ENCODE data around the gene PDE11A. TPM values are rescaled to one million over a fixed set of nuclear protein-coding genes. Genes with fewer than 3 reads are reported as not detected.

The PDE11A gene
- total RNA-seq, 6 experiments from 2014 or later: 1.2 to 3.1 (median 1.4) TPM

DNA sequence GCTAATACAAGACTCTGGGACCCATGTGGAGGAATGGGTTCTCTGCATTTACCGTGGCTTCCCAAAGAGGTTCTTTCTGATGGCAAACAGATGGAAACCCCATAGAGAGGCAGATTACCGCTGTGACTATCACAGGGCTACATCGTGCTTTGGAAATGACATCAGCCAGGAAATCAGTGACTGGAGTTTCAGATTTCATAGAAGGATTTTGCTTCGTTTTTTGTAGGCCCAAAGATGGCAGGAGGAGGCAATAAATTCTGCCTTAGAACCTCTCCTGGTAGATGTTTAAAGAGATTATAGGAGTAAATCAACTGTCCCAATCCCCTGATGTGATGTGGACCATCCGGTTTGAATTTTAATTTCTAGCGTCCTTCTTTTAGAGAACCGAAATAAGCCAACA, 465.9 kb downstream of the PDE11A start:
- TF ChIP-seq, protein P1, sequence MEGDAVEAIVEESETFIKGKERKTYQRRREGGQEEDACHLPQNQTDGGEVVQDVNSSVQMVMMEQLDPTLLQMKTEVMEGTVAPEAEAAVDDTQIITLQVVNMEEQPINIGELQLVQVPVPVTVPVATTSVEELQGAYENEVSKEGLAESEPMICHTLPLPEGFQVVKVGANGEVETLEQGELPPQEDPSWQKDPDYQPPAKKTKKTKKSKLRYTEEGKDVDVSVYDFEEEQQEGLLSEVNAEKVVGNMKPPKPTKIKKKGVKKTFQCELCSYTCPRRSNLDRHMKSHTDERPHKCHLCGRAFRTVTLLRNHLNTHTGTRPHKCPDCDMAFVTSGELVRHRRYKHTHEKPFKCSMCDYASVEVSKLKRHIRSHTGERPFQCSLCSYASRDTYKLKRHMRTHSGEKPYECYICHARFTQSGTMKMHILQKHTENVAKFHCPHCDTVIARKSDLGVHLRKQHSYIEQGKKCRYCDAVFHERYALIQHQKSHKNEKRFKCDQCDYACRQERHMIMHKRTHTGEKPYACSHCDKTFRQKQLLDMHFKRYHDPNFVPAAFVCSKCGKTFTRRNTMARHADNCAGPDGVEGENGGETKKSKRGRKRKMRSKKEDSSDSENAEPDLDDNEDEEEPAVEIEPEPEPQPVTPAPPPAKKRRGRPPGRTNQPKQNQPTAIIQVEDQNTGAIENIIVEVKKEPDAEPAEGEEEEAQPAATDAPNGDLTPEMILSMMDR (IDR thresholded peaks at IDR 0.05): no peak
- Mint-ChIP-seq H3K27me3 (ENCODE audit: insufficient read depth) (no peaks in the 10 kb centered on the region; the same call in 1 of the 2 replicates), H3K9me3 (peaks cover 19% of the 10 kb centered on the region), H3K36me3 (ENCODE audit: low read depth) (peaks cover 5% of the 10 kb centered on the region), H3K27ac (peak overlapping the region; percentile 80), H3K4me1 (ENCODE audit: low read depth) (peaks cover 36% of the 10 kb centered on the region), H3K4me3 (peak overlapping the region; percentile 78)
- peak; percentile 19 for DNase-seq

DNA sequence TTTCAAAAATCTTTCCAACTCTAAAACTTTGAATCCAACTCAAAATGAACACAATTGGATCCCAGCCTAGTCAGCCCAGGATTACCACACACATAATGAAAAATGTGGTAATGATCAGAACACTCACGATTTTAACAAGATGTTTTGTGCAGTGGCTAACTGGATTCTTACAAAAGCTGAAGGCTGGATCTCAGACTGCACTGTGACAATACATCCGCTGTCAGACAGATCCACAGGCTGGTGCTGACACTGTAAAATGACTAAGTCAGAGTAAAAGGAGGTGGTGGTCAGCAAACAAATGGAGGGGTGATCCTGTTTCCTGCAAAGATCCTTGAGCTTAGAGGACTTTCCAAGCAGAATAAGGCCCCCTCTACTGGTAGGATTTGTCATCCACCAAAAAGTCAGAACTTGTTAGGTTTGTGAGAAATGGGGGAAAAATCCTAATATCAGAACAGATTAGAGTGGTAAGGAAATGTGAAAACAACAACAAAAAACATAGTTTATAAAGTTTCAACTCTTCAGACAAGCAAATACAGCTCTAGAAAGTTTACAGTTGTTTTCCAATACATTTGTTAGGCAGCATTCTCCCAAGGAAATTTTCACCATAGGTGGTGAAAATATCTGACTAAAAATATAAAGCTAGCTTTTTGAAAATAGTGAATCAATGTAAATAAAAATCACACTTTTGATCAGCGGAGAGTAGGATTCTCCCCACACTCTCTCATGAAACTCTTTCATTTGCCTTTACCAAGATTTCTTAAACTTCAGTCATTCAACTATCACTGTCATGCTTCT, 468.1 kb downstream of the PDE11A start:
- H3K4me3 Mint-ChIP-seq: peak overlapping the region; percentile 72
- peaks cover 6% of the 10 kb centered on the region for H3K27me3 Mint-ChIP-seq (ENCODE audit: insufficient read depth)
- H3K27ac Mint-ChIP-seq: no peak overlapping the region; the same call in 1 of the 2 replicates
- DNase-seq: peak; percentile 55
- H3K4me1 Mint-ChIP-seq (ENCODE audit: low read depth): peaks cover 36% of the 10 kb centered on the region
- TF ChIP-seq, protein P1 (IDR thresholded peaks at IDR 0.05): peak; percentile 87
- peaks cover 5% of the 10 kb centered on the region for H3K36me3 Mint-ChIP-seq (ENCODE audit: low read depth)
- peaks cover 18% of the 10 kb centered on the region for H3K9me3 Mint-ChIP-seq

DNA sequence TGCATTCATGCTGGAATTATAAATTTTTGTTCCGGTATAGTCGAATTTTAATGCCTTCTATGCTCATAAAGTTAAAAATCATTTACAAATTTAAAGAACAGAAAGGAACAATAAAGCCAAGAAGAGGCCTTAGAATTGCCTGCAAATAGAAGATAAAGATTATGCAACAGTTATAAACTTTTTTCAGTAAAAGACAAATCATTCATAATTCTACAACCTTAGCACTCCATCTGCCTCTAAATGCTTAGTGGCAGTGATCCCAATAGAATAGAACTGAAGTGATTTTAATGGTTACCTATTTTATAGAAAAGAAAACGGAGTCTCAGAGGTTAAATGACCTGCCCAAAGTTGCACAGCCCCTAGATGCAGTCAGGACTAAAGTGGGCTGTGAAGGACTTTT, 468.8 kb downstream of the PDE11A start:
- Mint-ChIP-seq H3K36me3 (ENCODE audit: low read depth) (peaks cover 5% of the 10 kb centered on the region; the same call in 1 of the 2 replicates), H3K9me3 (peaks cover 12% of the 10 kb centered on the region), H3K4me3 (peak overlapping the region; percentile 7; the same call in 1 of the 2 replicates), H3K27me3 (ENCODE audit: insufficient read depth) (peaks cover 11% of the 10 kb centered on the region), H3K27ac (no peak overlapping the region), H3K4me1 (ENCODE audit: low read depth) (peaks cover 36% of the 10 kb centered on the region)
- DNase-seq: no peak
- TF ChIP-seq, protein P1 (IDR thresholded peaks at IDR 0.05): no peak

DNA sequence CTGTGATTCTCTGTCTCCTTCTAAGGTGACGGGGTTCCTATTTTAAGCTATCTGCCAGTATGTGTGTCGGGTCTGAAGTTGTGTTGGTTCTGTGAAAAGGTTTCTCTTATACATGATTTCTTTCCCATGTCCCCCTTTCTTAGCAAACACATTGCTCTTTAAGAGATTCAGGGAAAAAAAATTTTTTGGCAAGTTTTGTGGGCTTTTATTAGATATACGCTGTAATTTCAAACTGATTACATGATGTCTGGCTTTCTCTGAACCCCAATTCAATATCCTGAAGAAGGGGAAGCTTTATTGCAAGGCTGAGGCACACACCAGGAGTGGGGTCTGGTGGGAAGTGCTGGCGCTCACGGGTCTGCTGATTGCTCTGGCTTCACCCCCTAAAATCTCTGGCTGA, 469.4 kb downstream of the PDE11A start:
- peaks cover 40% of the 10 kb centered on the region for H3K4me1 Mint-ChIP-seq (ENCODE audit: low read depth)

DNA sequence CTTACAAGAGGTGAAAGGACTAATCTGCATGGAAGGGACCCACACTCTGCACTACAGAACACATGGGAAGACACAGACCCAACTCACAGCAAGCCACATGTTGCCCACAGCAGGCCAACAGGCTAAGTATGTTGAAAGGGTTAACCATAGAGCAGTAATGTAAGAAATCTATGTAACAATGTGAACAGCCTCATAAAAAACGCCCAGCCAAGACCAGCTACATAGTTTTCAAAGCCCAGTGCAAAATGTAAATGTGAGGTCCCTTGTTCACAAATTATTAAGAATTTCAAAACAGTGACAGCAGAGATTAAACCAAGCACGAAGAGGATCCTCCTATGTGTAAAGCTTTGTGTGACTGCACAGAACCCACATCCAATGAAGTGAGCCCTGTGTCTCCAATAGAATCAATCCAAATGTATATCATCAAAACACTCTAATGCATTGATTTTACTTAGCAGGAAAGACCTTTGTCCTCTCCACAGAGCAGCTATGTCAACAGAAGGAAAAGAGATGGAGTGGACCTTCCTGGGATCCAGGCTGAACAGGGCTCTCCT, 469.9 kb downstream of the PDE11A start:
- peaks cover 45% of the 10 kb centered on the region for H3K4me1 Mint-ChIP-seq (ENCODE audit: low read depth)
- H3K27ac Mint-ChIP-seq: no peak overlapping the region
- H3K4me3 Mint-ChIP-seq: no peak overlapping the region
- H3K27me3 Mint-ChIP-seq (ENCODE audit: insufficient read depth): peaks cover 19% of the 10 kb centered on the region
- TF ChIP-seq, protein P1 (IDR thresholded peaks at IDR 0.05): no peak
- no peak for DNase-seq
- H3K36me3 Mint-ChIP-seq (ENCODE audit: low read depth): peaks cover 4% of the 10 kb centered on the region; the same call in 1 of the 2 replicates
- H3K9me3 Mint-ChIP-seq: peaks cover 3% of the 10 kb centered on the region

More for the DNA sequence above, 469.4 kb downstream of the PDE11A start:
- no peak for DNase-seq
- peaks cover 16% of the 10 kb centered on the region for H3K27me3 Mint-ChIP-seq (ENCODE audit: insufficient read depth)
- TF ChIP-seq, protein P1 (IDR thresholded peaks at IDR 0.05): no peak
- H3K9me3 Mint-ChIP-seq: peaks cover 8% of the 10 kb centered on the region
- peaks cover 5% of the 10 kb centered on the region; the same call in 1 of the 2 replicates for H3K36me3 Mint-ChIP-seq (ENCODE audit: low read depth)
- H3K4me3 Mint-ChIP-seq: no peak overlapping the region
- H3K27ac Mint-ChIP-seq: no peak overlapping the region

Data from HFFc6 (cell line).